B cell (primary cell): Measurements from ENCODE around the gene MAPRE3. TPM values are rescaled to one million over a fixed set of nuclear protein-coding genes. Genes with fewer than 3 reads are reported as not detected.

ENCODE experiments used
- ATAC-seq: fragments of 200-7000 bp; cut with Tn5 transposase; one replicate; pipeline ENCODE4 v1.10.0; 2021; ENCODE audit warnings: low read depth, mild to moderate bottlenecking, moderate number of reproducible peaks, moderate library complexity
- CTCF ChIA-PET: fragments of 350-600 bp; sonication (Branson Sonifier 250); formaldehyde crosslinking; loops from one replicate; lab custom pipeline; 2021; ENCODE audit warnings: antibody characterized with exemption, inconsistent platforms; lab: Charles Lee
- POLR2A ChIA-PET: fragments of 350-600 bp; sonication (Branson Sonifier 250); formaldehyde crosslinking; loops from one replicate; lab custom pipeline; 2021; ENCODE audit warnings: antibody characterized with exemption; lab: Charles Lee
- DNase-seq: peaks from one replicate; pipeline ENCODE4 v3.0.0; 2013
- H2AFZ ChIP-seq: 2 replicates; pipeline ENCODE4 v1.6.1; 2012; ENCODE audit warnings: mild to moderate bottlenecking, low read depth, low read length; ENCODE audit not compliant: insufficient read depth, poor library complexity, severe bottlenecking
- H3K27ac ChIP-seq, 2 donors: 1 replicate in 1 of 2; 2 replicates in 1 of 2; pipeline ENCODE4 v1.5.1; 2012 to 2013; ENCODE audit warnings: low read length in 2 of 2, mild to moderate bottlenecking in 2 of 2, moderate library complexity in 1 of 2
- H3K27me3 ChIP-seq, 4 experiments: fragments of 200-600 bp in 1 of 4; sonication (generic) in 1 of 4; replicated peaks in 1 of 4; 1 replicate in 2 of 4; 2 replicates in 2 of 4; pipeline versions ENCODE4 v1.6.1 to v1.7.0; 2013 to 2016; ENCODE audit warnings: low read length in 3 of 4, mild to moderate bottlenecking in 2 of 4, mixed read lengths in 1 of 4, moderate library complexity in 1 of 4; ENCODE audit not compliant: insufficient read depth in 4 of 4, control insufficient read depth in 3 of 4; ENCODE audit errors: control extremely low read depth in 1 of 4
- H3K36me3 ChIP-seq, 2 experiments: replicated peaks in 1 of 2; 1 replicate in 1 of 2; 2 replicates in 1 of 2; pipeline versions ENCODE4 v1.6.1 to v1.7.1; 2013; ENCODE audit warnings: low read length in 1 of 2; ENCODE audit not compliant: insufficient read depth in 2 of 2, control insufficient read depth in 1 of 2; ENCODE audit errors: control extremely low read depth in 1 of 2, extremely low read depth in 1 of 2
- H3K4me1 ChIP-seq, 2 donors: fragments of 200-600 bp in 1 of 2; sonication (generic) in 1 of 2; 1 replicate in 1 of 2; 2 replicates in 1 of 2; pipeline versions ENCODE4 v1.5.1 to v1.6.1; 2013 to 2017; ENCODE audit warnings: low read length in 2 of 2; ENCODE audit not compliant: control insufficient read depth in 2 of 2, insufficient read depth in 2 of 2
- H3K4me2 ChIP-seq: replicated peaks from 2 replicates; pipeline ENCODE3; 2012; ENCODE audit warnings: mild to moderate bottlenecking, low read depth, low read length; ENCODE audit not compliant: poor library complexity, severe bottlenecking
- H3K4me3 ChIP-seq, 5 experiments: fragments of 200-600 bp in 1 of 5; sonication (generic) in 1 of 5; 1 replicate in 3 of 5; 2 replicates in 2 of 5; pipeline versions ENCODE4 v1.5.1 to v1.7.0; 2011 to 2016; ENCODE audit warnings: low read length in 4 of 5, mild to moderate bottlenecking in 4 of 5, low read depth in 2 of 5, control low read depth in 1 of 5, moderate library complexity in 1 of 5; ENCODE audit not compliant: insufficient read depth in 1 of 5; ENCODE audit errors: control extremely low read depth in 1 of 5, extremely low read depth in 1 of 5
- H3K79me2 ChIP-seq: fragments of 200-600 bp; sonication (generic); one replicate; pipeline ENCODE4 v1.6.0; 2016; ENCODE audit warnings: low read length; ENCODE audit not compliant: control insufficient read depth, insufficient read depth
- H3K9ac ChIP-seq: fragments of 200-600 bp; sonication (generic); 2 replicates; pipeline ENCODE4 v1.6.1; 2017; ENCODE audit warnings: mild to moderate bottlenecking, low read length, moderate library complexity
- H3K9me3 ChIP-seq, 3 donors: one replicate each; pipeline versions ENCODE4 v1.6.1 to v1.7.1; 2013; ENCODE audit warnings: low read length in 2 of 3; ENCODE audit not compliant: control insufficient read depth in 2 of 3, insufficient read depth in 1 of 3; ENCODE audit errors: control extremely low read depth in 1 of 3
- H4K20me1 ChIP-seq: 2 replicates; pipeline ENCODE4 v1.6.0; 2012; ENCODE audit warnings: mild to moderate bottlenecking, low read length; ENCODE audit not compliant: insufficient read depth, control insufficient read depth, poor library complexity, severe bottlenecking
- H3K27ac Mint-ChIP-seq: one replicate; pipeline ENCODE4 v1.8.0; 2021; ENCODE audit warnings: mixed read lengths
- H3K27me3 Mint-ChIP-seq: one replicate; pipeline ENCODE4 v1.8.0; 2021; ENCODE audit warnings: mixed read lengths
- H3K4me1 Mint-ChIP-seq: one replicate; pipeline ENCODE4 v1.8.0; 2021; ENCODE audit warnings: mixed read lengths
- H3K4me3 Mint-ChIP-seq: one replicate; pipeline ENCODE4 v1.8.0; 2021; ENCODE audit warnings: mixed read lengths
- H3K9me3 Mint-ChIP-seq: one replicate; pipeline ENCODE4 v1.8.0; 2022; ENCODE audit warnings: mixed read lengths; ENCODE audit not compliant: insufficient read depth
- CTCF ChIP-seq: fragments of 200-600 bp; IDR thresholded peaks from one replicate; pipeline ENCODE4 v1.8.0; 2022; ENCODE audit warnings: antibody characterized with exemption, mild to moderate bottlenecking
- EZH2 ChIP-seq: IDR thresholded peaks from 2 replicates; pipeline ENCODE4 v1.6.1; 2012; ENCODE audit warnings: borderline replicate concordance, low read depth, mild to moderate bottlenecking, moderate library complexity, low read length; ENCODE audit not compliant: insufficient read depth, poor library complexity, severe bottlenecking
- WGBS: methylation state at CpG from one replicate; pipeline ENCODE4 v1.1.5; 2013; ENCODE audit warnings: missing lambda C conversion rate; ENCODE audit not compliant: insufficient coverage; 5-methylcytosine and 5-hydroxymethylcytosine counted together
- intact Hi-C: fragments of 100-400 bp; cut with micrococcal nuclease; formaldehyde crosslinking; loops from one replicate; pipeline ENCODE4 v1.10.0; 2022
- polyA plus RNA-seq: library from polyadenylated mRNA; depleted of rRNA; stranded (reverse); fragments of >200 nt; gene quantifications from 2 replicates; pipeline ENCODE4 v1.2.3, GENCODE V29; 2012
- total RNA-seq, 2 donors: library from RNA; stranded (reverse); fragments of 120-200 nt in 1 of 2; gene quantifications; 1 replicate in 1 of 2; 2 replicates in 1 of 2; pipeline versions ENCODE4 v1.2.3 to v1.2.4, GENCODE V29; 2013 to 2022

The MAPRE3 gene
- total and polyA plus RNA-seq, 2 donors (not counting 1 experiment from before 2014, with no cell fraction given) = 5.4 to 9.8 TPM

- H3K4me3 Mint-ChIP-seq = no peak overlapping the region
- ChIA-PET POLR2A (no interaction called here), CTCF (interaction anchor here (1.2 to 2.4 kb wide), 3 partner anchors 64 to 255 kb away, joined by 4 to 11 read pairs (median 5); no protein-coding TSS in a partner anchor)
- ATAC-seq (no peak), DNase-seq (no peak)
- Histone ChIP-seq H3K36me3 (peaks cover 0 to 3% of the 10 kb centered on the region in 2 experiments), H3K4me3 (no peak overlapping the region), H2AFZ (no peak overlapping the region), H3K9me3 (no peaks in the 10 kb centered on the region), H3K27ac (no peak overlapping the region), H3K9ac (no peak overlapping the region), H4K20me1 (no peaks in the 10 kb centered on the region), H3K4me1 (no peaks in the 10 kb centered on the region), H3K27me3 (no peaks in the 10 kb centered on the region), H3K79me2 (peaks cover 7% of the 10 kb centered on the region), H3K4me2 (no peak overlapping the region)
- H3K27me3 Mint-ChIP-seq = no peaks in the 10 kb centered on the region
- no peaks in the 10 kb centered on the region for H3K9me3 Mint-ChIP-seq
- intact Hi-C loops = no loop called here
- no peaks in the 10 kb centered on the region for H3K4me1 Mint-ChIP-seq
- TF ChIP-seq CTCF (no peak), EZH2 (no peak)
- no peak overlapping the region for H3K27ac Mint-ChIP-seq
- WGBS = 97% methylated on average over 8 of the region's 13 CpGs
These were observed 54.9 kb downstream of the MAPRE3 start for GRCh38 chr2:27025281-27025800.
